Sigmoid colon (tissue), 4 donors: Measurements from ENCODE around the gene LSR.

Source experiments
- EP300 ChIP-seq, 4 donors: sonication (generic); formaldehyde crosslinking; IDR thresholded peaks; one replicate each; pipeline ENCODE4 v1.6.1; 2017; ENCODE audit warnings: antibody characterized with exemption in 4 of 4
- POLR2A ChIP-seq, 2 donors: fragments of 450-650 bp; IDR thresholded peaks; one replicate each; pipeline ENCODE4 v1.6.1; 2016; ENCODE audit warnings: antibody characterized with exemption in 2 of 2, mild to moderate bottlenecking in 2 of 2, moderate library complexity in 2 of 2

DNA sequence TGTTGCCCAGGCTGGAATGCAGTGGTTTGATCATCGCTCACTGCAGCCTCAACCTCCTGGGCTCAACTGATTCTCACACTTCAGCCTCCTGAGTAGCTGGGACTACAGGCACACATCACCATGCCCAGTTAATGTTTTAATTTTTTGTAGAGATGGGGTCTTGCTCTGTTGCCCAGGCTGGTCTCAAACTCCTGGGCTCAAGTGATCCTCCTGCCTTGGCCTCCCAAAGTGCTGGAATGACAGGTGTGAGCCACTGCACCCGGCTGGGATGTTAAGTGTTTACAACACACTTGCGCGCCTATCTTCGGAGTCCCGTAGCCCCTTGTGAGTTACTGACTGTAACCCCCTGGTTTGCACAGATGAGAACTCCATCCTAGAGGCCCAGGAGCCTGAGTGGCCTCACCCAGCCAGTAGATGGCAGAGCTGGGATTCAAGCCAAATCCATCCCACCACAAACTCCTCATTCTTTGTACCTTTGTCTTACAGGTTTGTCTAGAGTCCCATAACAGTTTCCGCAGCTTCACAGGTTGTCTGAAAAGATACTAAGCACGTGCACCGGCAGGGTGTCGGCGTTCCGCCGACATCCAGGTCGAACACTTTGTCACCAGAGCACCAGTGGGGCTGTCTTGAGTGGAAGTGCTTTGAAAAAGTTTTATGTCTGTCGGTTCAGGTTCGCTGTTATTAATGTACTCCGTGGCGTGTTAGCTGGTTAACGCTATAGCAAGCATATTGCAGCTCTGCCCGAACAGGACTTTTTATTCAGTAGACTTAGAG, 57.9 kb downstream of the LSR start:
- TF ChIP-seq EP300 (IDR thresholded peaks at IDR 0.05) = no peak
- no peak for TF ChIP-seq POLR2A (IDR thresholded peaks at IDR 0.05)
